Mesodermal cell (in vitro differentiated cells): ENCODE results near the gene ARID1A.

Source experiments
- H3K27ac ChIP-seq: 2 replicates; pipeline ENCODE4 v1.7.0; 2013; ENCODE audit warnings: mild to moderate bottlenecking, low read depth, low read length, moderate library complexity; ENCODE audit not compliant: severe bottlenecking
- H3K36me3 ChIP-seq: 2 replicates; pipeline ENCODE4 v1.7.1; 2013; ENCODE audit warnings: mild to moderate bottlenecking, low read length, moderate library complexity; ENCODE audit not compliant: control insufficient read depth, insufficient read depth
- H3K4me1 ChIP-seq: one replicate; pipeline ENCODE4 v1.7.1; 2013; ENCODE audit warnings: mild to moderate bottlenecking, low read length; ENCODE audit not compliant: insufficient read depth, control insufficient read depth, poor library complexity, severe bottlenecking
- H3K4me3 ChIP-seq: 2 replicates; pipeline ENCODE4 v1.7.0; 2013; ENCODE audit warnings: low read length, control low read depth, mild to moderate bottlenecking; ENCODE audit not compliant: insufficient read depth, poor library complexity, severe bottlenecking; ENCODE audit errors: extremely low read depth
- H3K9me3 ChIP-seq: 2 replicates; pipeline ENCODE4 v1.7.1; 2013; ENCODE audit warnings: mild to moderate bottlenecking, low read length, moderate library complexity; ENCODE audit not compliant: control insufficient read depth
- WGBS, 2 experiments: methylation state at CpG; one replicate each; pipeline ENCODE4 v1.1.5; 2013; ENCODE audit warnings: missing lambda C conversion rate in 2 of 2; ENCODE audit not compliant: insufficient coverage in 2 of 2; 5-methylcytosine and 5-hydroxymethylcytosine counted together

Gene ARID1A

DNA sequence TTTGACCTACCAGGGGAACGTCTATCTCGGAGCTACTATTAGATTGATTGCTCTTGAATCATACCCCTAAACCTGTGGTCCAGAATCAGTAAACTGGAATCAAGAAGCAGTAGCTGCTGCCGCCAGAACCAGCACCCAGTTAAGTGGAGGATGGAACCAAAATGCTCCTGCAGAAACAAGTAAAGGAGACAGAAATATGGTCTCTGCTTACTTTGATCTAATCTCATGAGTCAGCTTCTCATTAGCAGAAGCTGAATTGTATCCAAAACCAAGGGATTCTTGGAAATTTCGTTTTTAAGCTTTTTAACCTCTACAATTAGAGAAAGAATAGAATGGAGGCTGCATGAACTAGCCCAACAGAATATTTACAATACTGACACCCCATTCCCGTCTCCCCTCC, 49.4 kb downstream of the ARID1A start:
- Histone ChIP-seq H3K4me3 (no peak overlapping the region), H3K36me3 (peaks cover 88% of the 10 kb centered on the region), H3K4me1 (peaks cover 27% of the 10 kb centered on the region), H3K9me3 (no peaks in the 10 kb centered on the region), H3K27ac (peak overlapping the region; percentile 96)
- 94 to 100% methylated on average over 2 of the region's 5 CpGs for WGBS, 2 experiments

- WGBS, 2 experiments = 90 to 100% methylated on average over 4 of the region's 5 CpGs
- no peaks in the 10 kb centered on the region for H3K9me3 ChIP-seq
- H3K36me3 ChIP-seq = peaks cover 88% of the 10 kb centered on the region
- H3K27ac ChIP-seq = no peak overlapping the region
- H3K4me3 ChIP-seq = no peak overlapping the region
- peaks cover 27% of the 10 kb centered on the region for H3K4me1 ChIP-seq
Observed at GRCh38 chr1:26747048-26747447, 51.2 kb downstream of the ARID1A start.

DNA sequence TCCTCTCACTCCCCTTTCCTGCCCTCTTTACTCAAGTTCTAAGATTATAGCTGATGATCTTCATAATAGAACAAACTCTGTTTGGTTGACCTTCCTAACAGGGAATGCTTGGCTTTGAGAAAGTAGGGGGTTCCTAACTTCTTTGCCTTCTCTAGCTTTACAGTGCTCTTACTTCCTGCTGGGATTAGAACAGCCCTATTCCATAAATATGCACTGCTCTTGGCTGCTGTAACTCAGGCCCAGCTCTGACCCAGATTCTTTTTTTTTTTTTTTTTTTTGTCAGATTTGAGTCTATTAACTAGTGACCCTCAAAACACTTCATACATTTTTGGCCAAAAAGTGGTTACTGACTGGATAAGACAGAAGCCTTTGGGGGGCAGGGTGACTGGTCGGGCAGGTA, 52.5 kb downstream of the ARID1A start:
- Histone ChIP-seq H3K4me1 (peaks cover 27% of the 10 kb centered on the region), H3K4me3 (no peak overlapping the region), H3K9me3 (no peaks in the 10 kb centered on the region), H3K36me3 (peaks cover 88% of the 10 kb centered on the region), H3K27ac (no peak overlapping the region)
- 86 to 90% methylated on average over 1 of the region's 1 CpG for whole genome bisulfite sequencing, 2 experiments

DNA sequence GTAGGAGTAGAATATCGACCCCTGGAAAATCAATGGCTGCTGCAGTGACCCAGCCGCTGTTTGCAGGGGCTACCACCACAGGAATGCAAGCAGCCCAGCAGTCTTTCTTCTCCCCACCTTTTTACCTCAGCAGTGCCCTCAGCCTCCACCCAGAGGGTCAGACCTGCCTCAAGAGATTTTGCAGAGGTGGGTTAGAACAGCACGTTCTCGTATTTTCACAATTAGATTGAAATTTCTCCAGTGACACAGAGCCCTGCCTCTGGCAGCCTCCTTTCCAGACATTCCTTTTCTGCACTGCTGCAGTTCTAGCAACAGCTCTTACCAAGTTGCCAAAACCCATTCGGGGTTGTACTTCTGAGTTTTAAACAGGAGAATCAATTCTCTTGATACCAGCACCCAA, 53.6 kb downstream of the ARID1A start:
- peaks cover 20% of the 10 kb centered on the region for H3K4me1 ChIP-seq
- H3K4me3 ChIP-seq = no peak overlapping the region
- no peaks in the 10 kb centered on the region for H3K9me3 ChIP-seq
- H3K27ac ChIP-seq = peak overlapping the region; percentile 30
- 93 to 97% methylated on average over 3 of the region's 5 CpGs for WGBS, 2 experiments
- peaks cover 99% of the 10 kb centered on the region for H3K36me3 ChIP-seq

DNA sequence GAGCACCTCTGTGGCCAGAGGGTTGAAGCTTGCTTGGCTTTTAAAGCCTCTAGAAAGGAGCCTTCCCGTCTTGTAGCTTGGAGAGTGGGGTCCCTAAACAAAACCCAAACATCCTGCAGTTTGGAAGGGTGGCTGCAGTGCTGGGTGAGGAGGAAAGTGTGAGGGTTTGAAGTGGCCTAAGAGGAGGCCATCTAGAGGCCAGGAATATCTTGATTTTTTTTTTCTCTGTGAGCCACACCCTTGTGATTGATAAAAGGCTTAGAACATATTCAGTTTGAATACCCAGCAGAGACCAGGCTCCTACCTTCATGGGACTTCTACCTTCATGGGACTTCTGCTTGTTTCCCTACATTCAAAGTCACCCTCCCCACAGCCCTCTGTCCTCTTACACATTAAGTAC, 54.6 kb downstream of the ARID1A start:
- Histone ChIP-seq H3K36me3 (peaks cover 100% of the 10 kb centered on the region), H3K4me3 (no peak overlapping the region), H3K27ac (no peak overlapping the region), H3K9me3 (no peaks in the 10 kb centered on the region), H3K4me1 (peaks cover 10% of the 10 kb centered on the region)
- 80% methylated on average over 1 of the region's 1 CpG; no CpG with 5 or more reads in 1 of the 2 experiments for WGBS, 2 experiments

DNA sequence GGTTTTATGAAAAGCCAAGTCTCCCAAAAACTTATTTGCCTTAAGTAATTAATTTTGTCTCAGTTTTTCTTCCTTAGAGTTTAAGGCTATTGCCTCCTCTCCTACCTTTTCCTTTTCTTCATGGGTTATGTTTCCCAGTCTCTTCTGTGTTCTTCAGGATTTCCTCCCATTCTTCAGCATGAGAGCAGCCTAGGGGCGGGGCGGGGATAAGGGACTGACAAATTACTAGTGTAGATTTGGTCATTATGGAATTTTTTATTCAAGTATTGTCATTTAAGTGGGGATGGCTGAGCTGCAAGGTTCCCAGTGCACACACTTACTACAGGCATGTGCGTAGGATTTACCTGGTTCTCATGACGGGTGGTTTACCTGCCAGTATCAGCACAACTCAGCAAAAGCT, 56.7 kb downstream of the ARID1A start:
- H3K27ac ChIP-seq = no peak overlapping the region
- peaks cover 6% of the 10 kb centered on the region for H3K4me1 ChIP-seq
- no peaks in the 10 kb centered on the region for H3K9me3 ChIP-seq
- 91 to 94% methylated on average over 2 of the region's 4 CpGs for WGBS, 2 experiments
- H3K4me3 ChIP-seq = no peak overlapping the region
- peaks cover 99% of the 10 kb centered on the region for H3K36me3 ChIP-seq

- no peak overlapping the region for H3K4me3 ChIP-seq
- no peak overlapping the region for H3K27ac ChIP-seq
- WGBS, 2 experiments = 88 to 94% methylated on average over 3 to 4 of the region's 5 CpGs
Observed at GRCh38 chr1:26754086-26754874, 58.5 kb downstream of the ARID1A start.

GRCh38 chr1:26758358-26758757, 62.5 kb downstream of the ARID1A start:
- no peaks in the 10 kb centered on the region for H3K4me1 ChIP-seq
- H3K4me3 ChIP-seq = no peak overlapping the region
- H3K27ac ChIP-seq = no peak overlapping the region
- H3K36me3 ChIP-seq = peaks cover 98% of the 10 kb centered on the region
- H3K9me3 ChIP-seq = no peaks in the 10 kb centered on the region
- WGBS, 2 experiments = 94 to 96% methylated on average over 2 of the region's 3 CpGs

More at GRCh38 chr1:26754086-26754874, 58.5 kb downstream of the ARID1A start:
- Histone ChIP-seq H3K36me3 (peaks cover 98% of the 10 kb centered on the region), H3K9me3 (no peaks in the 10 kb centered on the region), H3K4me1 (no peaks in the 10 kb centered on the region)

DNA sequence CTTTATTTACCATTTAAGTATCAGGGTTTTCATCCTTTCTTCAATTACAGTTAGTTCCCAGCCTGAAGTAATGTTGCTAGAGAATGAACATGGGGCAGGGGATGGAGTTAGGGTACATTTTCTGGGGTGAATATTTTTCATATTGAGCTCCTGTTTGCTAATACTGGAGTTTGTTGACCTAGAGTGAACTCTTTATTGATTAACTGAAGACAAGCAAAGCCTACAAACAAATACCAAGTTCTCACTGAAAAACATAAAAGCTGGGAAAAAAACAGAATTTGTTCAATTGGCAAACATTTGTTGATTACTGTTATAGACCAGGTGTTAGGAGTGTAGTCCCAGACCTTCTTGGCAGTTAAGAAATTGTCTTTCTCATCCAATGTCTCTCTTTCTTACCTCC, 63.7 kb downstream of the ARID1A start:
- no peak overlapping the region for H3K27ac ChIP-seq
- no peak overlapping the region for H3K4me3 ChIP-seq
- H3K9me3 ChIP-seq = no peaks in the 10 kb centered on the region
- peaks cover 98% of the 10 kb centered on the region for H3K36me3 ChIP-seq
- no peaks in the 10 kb centered on the region for H3K4me1 ChIP-seq

DNA sequence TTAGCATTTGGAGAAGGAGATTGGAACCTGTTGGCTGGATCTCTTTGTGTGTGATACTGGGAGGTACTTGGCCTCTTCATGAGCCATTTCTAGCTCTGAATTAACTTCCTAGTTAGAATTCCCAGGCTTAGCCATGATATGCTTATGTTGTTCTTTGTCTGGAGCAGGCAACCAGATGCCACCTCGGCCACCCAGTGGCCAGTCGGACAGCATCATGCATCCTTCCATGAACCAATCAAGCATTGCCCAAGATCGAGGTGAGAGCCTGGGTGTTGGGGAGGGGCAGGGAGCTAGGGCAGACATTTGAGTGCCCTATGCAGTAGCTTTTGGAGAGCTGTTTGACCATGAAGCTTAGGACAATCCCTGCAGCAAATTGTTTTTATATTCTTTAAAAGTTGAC, 65.4 kb downstream of the ARID1A start:
- Histone ChIP-seq H3K4me3 (no peak overlapping the region), H3K4me1 (no peaks in the 10 kb centered on the region), H3K27ac (no peak overlapping the region), H3K36me3 (peaks cover 99% of the 10 kb centered on the region), H3K9me3 (no peaks in the 10 kb centered on the region)
- WGBS, 2 experiments = 97 to 100% methylated on average over 1 to 3 of the region's 3 CpGs

- no peaks in the 10 kb centered on the region for H3K9me3 ChIP-seq
- 100% methylated on average over 1 to 3 of the region's 4 CpGs for WGBS, 2 experiments
- peaks cover 38% of the 10 kb centered on the region for H3K4me1 ChIP-seq
- H3K27ac ChIP-seq = no peak overlapping the region
- no peak overlapping the region for H3K4me3 ChIP-seq
- peaks cover 92% of the 10 kb centered on the region for H3K36me3 ChIP-seq
Observed at GRCh38 chr1:26767714-26768113, 71.9 kb downstream of the ARID1A start.
